Measurements from ENCODE around the gene AMBRA1. TPM values are rescaled to one million over a fixed set of nuclear protein-coding genes. Genes with fewer than 3 reads are reported as not detected.

Gene AMBRA1
- total RNA-seq, 4 donors from 2014 or later: 36.0 to 59.2 (median 51.9) TPM

DNA sequence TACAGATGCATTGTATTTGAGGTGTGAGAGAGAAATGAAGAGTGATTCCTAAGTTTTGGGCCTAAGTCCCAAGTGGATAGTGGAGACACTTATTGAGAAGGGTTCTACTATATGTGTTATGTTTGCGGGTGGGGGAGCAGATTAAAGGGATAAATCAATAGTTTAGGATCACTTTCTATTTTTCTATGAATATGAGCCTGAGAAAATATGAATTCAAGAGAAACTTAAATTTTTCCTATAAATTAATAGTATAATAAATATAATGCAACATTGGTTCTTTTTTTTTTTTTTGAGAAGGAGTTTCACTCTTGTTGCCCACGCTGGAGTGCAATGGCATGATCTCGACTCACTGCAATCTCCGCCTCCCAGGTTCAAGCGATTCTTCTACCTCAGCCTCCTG lies 31.3 kb downstream of the AMBRA1 start:
- Histone ChIP-seq H3K4me1 (peaks cover 9 to 12% of the 10 kb centered on the region in 2 donors), H3K9me3 (no peaks in the 10 kb centered on the region), H3K36me3 (no peaks in the 10 kb centered on the region), H3K4me3 (replicated peaks in 1 of 3) (no peak overlapping the region), H3K27ac (no peak overlapping the region), H3K27me3 (no peaks in the 10 kb centered on the region)
- 96% methylated on average over 5 of the region's 5 CpGs for WGBS, 2 donors
- intact Hi-C loops (cut with DNase I): no loop called here
- TF ChIP-seq CTCF (IDR thresholded peaks at IDR 0.05): no peak
- no peak for TF ChIP-seq POLR2A (IDR thresholded peaks at IDR 0.05)
- no peak for DNase-seq

DNA sequence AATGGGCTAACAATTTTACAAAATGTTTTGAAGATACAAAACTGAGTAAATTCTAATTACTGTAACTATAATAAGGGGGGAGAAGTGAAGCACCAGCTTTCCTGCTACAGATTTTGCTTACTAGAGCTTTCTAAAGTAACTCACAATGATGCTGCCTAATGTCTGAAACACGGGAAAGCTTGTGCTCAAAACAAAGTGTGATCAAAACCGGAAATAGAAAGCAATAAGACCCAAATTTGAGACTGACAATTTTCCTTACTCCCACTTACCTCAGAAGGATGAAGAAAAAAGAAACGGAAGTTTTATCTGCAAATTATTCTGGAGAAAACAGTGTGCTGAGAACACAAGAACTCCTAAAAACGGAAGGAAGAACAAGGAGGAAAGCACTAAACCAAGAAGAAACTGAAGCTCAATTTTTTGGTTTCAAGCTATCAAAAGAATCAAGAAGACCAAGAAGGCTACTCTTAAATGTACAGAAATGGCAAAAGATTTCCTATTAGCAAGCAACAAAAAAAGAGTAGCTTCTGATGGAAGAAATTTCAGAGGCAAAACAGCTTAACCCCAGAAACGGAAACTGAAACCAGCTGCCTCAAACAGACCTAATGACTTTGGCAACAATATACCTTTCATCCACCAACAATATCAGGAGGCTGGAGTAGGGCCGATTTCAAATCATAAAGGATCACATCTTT lies 33.4 kb downstream of the AMBRA1 start:
- no peaks in the 10 kb centered on the region for H3K36me3 ChIP-seq
- no peak for DNase-seq
- no peaks in the 10 kb centered on the region for H3K27me3 ChIP-seq
- peaks cover 14% of the 10 kb centered on the region in 2 donors for H3K4me1 ChIP-seq
- H3K9me3 ChIP-seq: no peaks in the 10 kb centered on the region
- intact Hi-C loops (cut with DNase I): no loop called here
- TF ChIP-seq POLR2A (IDR thresholded peaks at IDR 0.05): no peak
- no peak for TF ChIP-seq CTCF (IDR thresholded peaks at IDR 0.05)
- H3K4me3 ChIP-seq (replicated peaks in 1 of 3): no peak overlapping the region
- peak overlapping the region; percentile 11 to 51 (median 32) for H3K27ac ChIP-seq
- WGBS, 2 donors: 44 to 50% methylated on average over 6 of the region's 6 CpGs

DNA sequence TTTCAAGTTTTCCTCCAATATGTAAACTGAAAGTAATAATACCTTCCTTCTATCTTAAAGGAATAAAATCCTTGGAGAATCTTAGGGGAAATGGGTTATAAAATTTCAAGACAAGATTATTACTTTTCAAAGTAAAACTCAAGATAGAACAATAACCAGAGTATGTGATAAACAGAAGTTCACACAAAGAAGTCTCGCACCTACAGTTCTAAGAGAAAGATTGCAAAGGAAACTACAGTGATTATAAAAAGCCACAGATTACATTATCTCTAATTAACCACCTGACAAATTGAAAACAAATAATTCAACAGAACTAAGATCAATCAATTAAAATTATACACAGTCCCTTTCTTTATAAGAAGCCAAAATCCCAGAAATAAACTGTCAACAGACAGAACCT lies 34.0 kb downstream of the AMBRA1 start:
- Histone ChIP-seq H3K4me1 (peaks cover 20% of the 10 kb centered on the region in 2 donors), H3K27ac (no peak overlapping the region), H3K36me3 (no peaks in the 10 kb centered on the region), H3K27me3 (no peaks in the 10 kb centered on the region), H3K4me3 (replicated peaks in 1 of 3) (no peak overlapping the region), H3K9me3 (no peaks in the 10 kb centered on the region)
- intact Hi-C loops (cut with DNase I): no loop called here
- TF ChIP-seq CTCF (IDR thresholded peaks at IDR 0.05): no peak
- no peak for TF ChIP-seq POLR2A (IDR thresholded peaks at IDR 0.05)
- 75 to 81% methylated on average over 1 of the region's 1 CpG for WGBS, 2 donors
- no peak for DNase-seq

DNA sequence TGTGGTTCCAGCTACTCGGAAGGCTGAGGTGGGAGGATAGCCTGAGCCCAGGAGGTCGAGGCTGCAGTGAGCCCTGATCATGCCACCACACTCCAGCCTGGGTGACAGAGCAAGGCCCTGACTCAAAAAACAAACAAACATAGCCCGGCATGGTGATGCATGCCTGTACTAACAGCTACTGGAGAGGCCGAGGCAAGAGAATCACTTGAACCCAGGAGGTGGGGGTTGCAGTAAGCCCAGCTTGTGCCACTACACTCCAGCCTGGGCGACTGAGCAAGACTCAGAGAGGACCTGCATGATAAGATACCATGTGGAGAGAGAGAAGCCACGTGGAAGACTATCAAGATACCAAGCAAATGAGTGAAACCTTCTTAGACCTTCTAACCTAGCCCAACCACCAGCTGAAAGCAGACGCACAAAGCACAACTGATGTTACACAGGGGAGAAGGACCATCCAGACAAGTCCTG lies 36.1 kb downstream of the AMBRA1 start:
- Histone ChIP-seq H3K9me3 (no peaks in the 10 kb centered on the region), H3K4me1 (peaks cover 35 to 37% of the 10 kb centered on the region in 2 donors), H3K36me3 (no peaks in the 10 kb centered on the region), H3K27ac (no peak overlapping the region), H3K4me3 (replicated peaks in 1 of 3) (no peak overlapping the region), H3K27me3 (no peaks in the 10 kb centered on the region)
- intact Hi-C loops (cut with DNase I): no loop called here
- TF ChIP-seq POLR2A (IDR thresholded peaks at IDR 0.05): no peak
- no peak for TF ChIP-seq CTCF (IDR thresholded peaks at IDR 0.05)
- DNase-seq: no peak
- 74 to 82% methylated on average over 7 of the region's 7 CpGs for WGBS, 2 donors

DNA sequence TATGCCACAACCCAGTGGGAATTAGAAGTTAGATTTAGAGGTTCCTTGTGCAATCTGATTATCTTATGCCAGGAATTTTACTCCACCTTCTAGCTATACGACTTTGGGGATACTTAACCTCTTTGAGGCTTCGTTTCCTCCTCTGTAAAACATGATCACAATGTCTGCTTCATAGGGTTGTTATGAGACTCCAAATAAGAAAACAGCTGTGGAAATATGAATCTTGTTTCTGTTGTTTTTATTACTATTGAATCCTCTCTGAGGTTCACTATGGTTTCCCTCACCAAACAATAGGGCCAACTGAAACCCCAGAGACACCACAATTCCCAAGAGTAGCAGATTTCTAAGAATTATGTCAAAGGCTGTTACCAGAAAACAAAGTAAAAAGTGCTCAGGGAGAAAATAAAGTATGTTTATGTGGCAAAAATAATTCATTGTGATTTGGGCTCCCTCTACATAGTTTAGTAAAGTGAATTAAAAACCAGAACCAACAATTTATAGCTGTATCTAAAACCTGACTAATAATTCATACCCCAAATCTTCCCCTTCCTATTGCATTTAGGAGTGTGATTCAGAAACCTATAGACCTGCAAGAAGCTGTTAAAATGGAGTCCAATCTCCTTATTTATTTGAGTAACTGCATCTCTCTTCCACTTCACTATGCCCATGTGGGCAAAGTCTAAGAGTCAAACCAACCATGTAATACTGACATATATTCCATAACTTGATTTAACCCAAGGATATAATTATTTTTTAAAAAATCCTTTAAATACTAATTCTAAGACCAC lies 38.4 kb downstream of the AMBRA1 start:
- TF ChIP-seq CTCF (IDR thresholded peaks at IDR 0.05) (no peak), POLR2A (IDR thresholded peaks at IDR 0.05) (no peak)
- intact Hi-C loops (cut with DNase I): no loop called here
- H3K4me1 ChIP-seq: peaks cover 22 to 33% of the 10 kb centered on the region in 2 donors
- no peak for DNase-seq
- H3K27ac ChIP-seq: peak overlapping the region; percentile 44 to 82 (median 80)
- no peaks in the 10 kb centered on the region for H3K36me3 ChIP-seq
- no peaks in the 10 kb centered on the region for H3K27me3 ChIP-seq
- no peak overlapping the region for H3K4me3 ChIP-seq (replicated peaks in 1 of 3)
- WGBS, 2 donors: 64 to 75% methylated on average over 2 of the region's 2 CpGs
- no peaks in the 10 kb centered on the region for H3K9me3 ChIP-seq
